Endodermal cell (in vitro differentiated cells): Measurements from ENCODE around the gene SLC46A1. TPM values are rescaled to one million over a fixed set of nuclear protein-coding genes. Genes with fewer than 3 reads are reported as not detected.

Experiments
- DNase-seq: peaks from one replicate; pipeline ENCODE4 v3.0.0-alpha.2; 2017
- H3K27ac ChIP-seq: 2 replicates; pipeline ENCODE4 v1.5.1; 2013; ENCODE audit warnings: mild to moderate bottlenecking, low read depth, low read length, moderate library complexity
- H3K27me3 ChIP-seq: 2 replicates; pipeline ENCODE4 v1.6.1; 2013; ENCODE audit warnings: mild to moderate bottlenecking, low read length, moderate library complexity; ENCODE audit not compliant: insufficient read depth, control insufficient read depth, poor library complexity, severe bottlenecking
- H3K36me3 ChIP-seq: 2 replicates; pipeline ENCODE4 v1.7.0; 2013; ENCODE audit warnings: mild to moderate bottlenecking, low read length, moderate library complexity; ENCODE audit not compliant: control insufficient read depth, insufficient read depth
- H3K4me1 ChIP-seq: one replicate; pipeline ENCODE4 v1.7.0; 2013; ENCODE audit warnings: low read length; ENCODE audit not compliant: control insufficient read depth, insufficient read depth
- H3K4me3 ChIP-seq: 2 replicates; pipeline ENCODE4 v1.5.1; 2013; ENCODE audit warnings: mild to moderate bottlenecking, low read length, moderate library complexity
- H3K9ac ChIP-seq: 2 replicates; pipeline ENCODE4 v1.6.1; 2013; ENCODE audit warnings: mild to moderate bottlenecking, low read length, moderate library complexity; ENCODE audit not compliant: poor library complexity, severe bottlenecking; ENCODE audit errors: extremely low read depth
- H3K9me3 ChIP-seq: 2 replicates; pipeline ENCODE4 v1.6.1; 2013; ENCODE audit warnings: mild to moderate bottlenecking, low read length, moderate library complexity; ENCODE audit not compliant: control insufficient read depth
- H3K27ac Mint-ChIP-seq: 2 replicates; pipeline ENCODE4 v1.8.0; 2020; ENCODE audit warnings: mixed read lengths
- H3K27me3 Mint-ChIP-seq: 2 replicates; pipeline ENCODE4 v1.8.0; 2021; ENCODE audit warnings: mild to moderate bottlenecking, mixed read lengths; ENCODE audit not compliant: insufficient read depth
- H3K36me3 Mint-ChIP-seq: 2 replicates; pipeline ENCODE4 v1.8.0; 2020; ENCODE audit warnings: low read depth, mixed read lengths
- H3K4me1 Mint-ChIP-seq: 2 replicates; pipeline ENCODE4 v1.8.0; 2020; ENCODE audit warnings: mixed read lengths
- H3K4me3 Mint-ChIP-seq: 2 replicates; pipeline ENCODE4 v1.8.0; 2020; ENCODE audit warnings: mild to moderate bottlenecking, moderate library complexity, mixed read lengths
- H3K9me3 Mint-ChIP-seq: 2 replicates; pipeline ENCODE4 v1.8.0; 2020; ENCODE audit warnings: mild to moderate bottlenecking, mixed read lengths
- WGBS, 2 experiments: methylation state at CpG; one replicate each; pipeline versions ENCODE4 v1.1.5 to v1.1.7; 2013; ENCODE audit warnings: missing lambda C conversion rate in 2 of 2, mixed read lengths in 1 of 2; ENCODE audit not compliant: insufficient coverage in 1 of 2, insufficient read length in 1 of 2; 5-methylcytosine and 5-hydroxymethylcytosine counted together
- total RNA-seq, 2 donors: library from RNA; stranded (reverse); fragmentation: NEBNext Ultra II Directional in 1 of 2; extraction: Animal tissue kit (Norgen Biotek cat#: 25700) in 1 of 2; gene quantifications; 2 replicates in 1 of 2; 3 replicates in 1 of 2; pipeline ENCODE4 v1.2.1, GENCODE V29; 2021
- TF ChIP-seq, protein P1 (sequence below): fragments of 200-600 bp; sonication (generic); conservative IDR thresholded peaks from 2 replicates; pipeline ENCODE4 v1.5.0; 2021; ENCODE audit warnings: antibody characterized with exemption, mild to moderate bottlenecking

Gene SLC46A1
- total RNA-seq, 2 donors from 2014 or later, result 6.9 to 10.9 TPM

DNA sequence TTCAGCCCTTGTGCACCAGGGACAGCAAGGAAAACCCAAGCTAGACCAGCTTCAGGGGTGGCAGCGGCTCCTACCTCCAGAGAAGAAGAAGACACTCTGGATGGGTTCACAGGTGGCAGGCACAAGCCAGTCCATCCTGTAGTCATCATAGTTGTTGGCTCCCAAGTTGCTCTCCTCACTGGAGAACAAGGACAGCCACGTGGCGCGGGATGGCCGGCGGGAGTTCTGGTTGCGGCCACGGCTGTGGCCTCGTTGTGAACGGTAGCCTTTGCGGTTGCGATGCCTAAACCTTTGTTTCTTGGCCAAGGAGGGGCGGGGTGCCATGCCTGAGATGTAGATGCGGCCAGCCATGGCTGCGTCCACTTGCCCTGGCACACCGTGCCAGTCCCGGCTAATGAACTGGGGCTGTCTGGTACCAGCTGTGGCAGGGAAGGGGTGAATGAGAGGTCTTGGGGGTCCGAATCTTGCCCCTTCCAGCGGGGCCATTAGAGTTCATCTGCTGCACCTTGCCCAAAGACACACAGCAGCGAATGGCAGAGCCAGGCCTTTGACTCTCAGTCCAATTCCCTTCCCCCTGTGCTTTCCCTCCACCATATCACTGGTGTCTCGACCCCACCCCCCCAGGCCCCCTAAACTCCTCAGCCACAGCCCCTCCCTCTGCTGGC is 38.2 kb downstream of the SLC46A1 start:
- H3K4me3 Mint-ChIP-seq, result no peak overlapping the region
- H3K36me3 Mint-ChIP-seq, result peaks cover 9% of the 10 kb centered on the region
- H3K9ac ChIP-seq, result no peak overlapping the region
- H3K27ac Mint-ChIP-seq, result no peak overlapping the region
- peaks cover 12% of the 10 kb centered on the region for H3K4me1 ChIP-seq
- no peak overlapping the region for H3K27ac ChIP-seq
- DNase-seq, result no peak
- H3K4me3 ChIP-seq, result no peak overlapping the region
- H3K4me1 Mint-ChIP-seq, result peaks cover 21% of the 10 kb centered on the region
- H3K27me3 ChIP-seq, result peaks cover 45% of the 10 kb centered on the region
- TF ChIP-seq, protein P1, sequence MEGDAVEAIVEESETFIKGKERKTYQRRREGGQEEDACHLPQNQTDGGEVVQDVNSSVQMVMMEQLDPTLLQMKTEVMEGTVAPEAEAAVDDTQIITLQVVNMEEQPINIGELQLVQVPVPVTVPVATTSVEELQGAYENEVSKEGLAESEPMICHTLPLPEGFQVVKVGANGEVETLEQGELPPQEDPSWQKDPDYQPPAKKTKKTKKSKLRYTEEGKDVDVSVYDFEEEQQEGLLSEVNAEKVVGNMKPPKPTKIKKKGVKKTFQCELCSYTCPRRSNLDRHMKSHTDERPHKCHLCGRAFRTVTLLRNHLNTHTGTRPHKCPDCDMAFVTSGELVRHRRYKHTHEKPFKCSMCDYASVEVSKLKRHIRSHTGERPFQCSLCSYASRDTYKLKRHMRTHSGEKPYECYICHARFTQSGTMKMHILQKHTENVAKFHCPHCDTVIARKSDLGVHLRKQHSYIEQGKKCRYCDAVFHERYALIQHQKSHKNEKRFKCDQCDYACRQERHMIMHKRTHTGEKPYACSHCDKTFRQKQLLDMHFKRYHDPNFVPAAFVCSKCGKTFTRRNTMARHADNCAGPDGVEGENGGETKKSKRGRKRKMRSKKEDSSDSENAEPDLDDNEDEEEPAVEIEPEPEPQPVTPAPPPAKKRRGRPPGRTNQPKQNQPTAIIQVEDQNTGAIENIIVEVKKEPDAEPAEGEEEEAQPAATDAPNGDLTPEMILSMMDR, result no peak
- H3K36me3 ChIP-seq, result no peaks in the 10 kb centered on the region
- H3K9me3 ChIP-seq, result no peaks in the 10 kb centered on the region
- WGBS, 2 experiments, result 90 to 93% methylated on average over 9 to 21 of the region's 21 CpGs
- peaks cover 20% of the 10 kb centered on the region for H3K27me3 Mint-ChIP-seq
- no peaks in the 10 kb centered on the region for H3K9me3 Mint-ChIP-seq

DNA sequence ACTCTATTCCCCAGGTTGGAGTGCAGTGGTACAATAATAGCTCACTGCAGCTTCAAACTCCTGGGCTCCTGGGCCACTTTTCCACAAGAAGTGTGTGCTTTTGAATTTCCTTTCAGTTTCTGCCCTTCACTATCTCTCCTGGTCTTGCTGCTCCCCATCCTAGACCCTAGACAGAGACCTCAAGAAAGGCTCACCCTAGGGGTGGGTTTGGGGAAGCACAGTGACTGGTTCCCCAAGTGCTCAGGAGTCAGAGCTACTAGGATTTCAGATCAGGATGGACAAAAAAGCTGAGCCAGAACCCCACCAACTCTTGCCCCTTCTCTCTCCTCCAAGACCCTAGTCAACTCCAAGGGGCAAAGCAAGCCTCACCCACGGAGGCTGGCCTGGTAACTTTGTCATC is 39.4 kb downstream of the SLC46A1 start:
- TF ChIP-seq, protein P1, result peak; percentile 38
- Histone ChIP-seq H3K4me3 (no peak overlapping the region), H3K9ac (no peak overlapping the region), H3K4me1 (peaks cover 12% of the 10 kb centered on the region), H3K36me3 (peaks cover 7% of the 10 kb centered on the region), H3K27ac (no peak overlapping the region), H3K27me3 (peaks cover 39% of the 10 kb centered on the region), H3K9me3 (no peaks in the 10 kb centered on the region)
- peaks cover 14% of the 10 kb centered on the region for H3K36me3 Mint-ChIP-seq
- H3K27ac Mint-ChIP-seq, result no peak overlapping the region
- H3K4me1 Mint-ChIP-seq, result peaks cover 21% of the 10 kb centered on the region
- H3K27me3 Mint-ChIP-seq, result peaks cover 11% of the 10 kb centered on the region
- peak; percentile 64 for DNase-seq
- 95% methylated on average over 1 of the region's 1 CpG; no CpG with 5 or more reads in 1 of the 2 experiments for WGBS, 2 experiments
- no peak overlapping the region for H3K4me3 Mint-ChIP-seq
- H3K9me3 Mint-ChIP-seq, result no peaks in the 10 kb centered on the region

DNA sequence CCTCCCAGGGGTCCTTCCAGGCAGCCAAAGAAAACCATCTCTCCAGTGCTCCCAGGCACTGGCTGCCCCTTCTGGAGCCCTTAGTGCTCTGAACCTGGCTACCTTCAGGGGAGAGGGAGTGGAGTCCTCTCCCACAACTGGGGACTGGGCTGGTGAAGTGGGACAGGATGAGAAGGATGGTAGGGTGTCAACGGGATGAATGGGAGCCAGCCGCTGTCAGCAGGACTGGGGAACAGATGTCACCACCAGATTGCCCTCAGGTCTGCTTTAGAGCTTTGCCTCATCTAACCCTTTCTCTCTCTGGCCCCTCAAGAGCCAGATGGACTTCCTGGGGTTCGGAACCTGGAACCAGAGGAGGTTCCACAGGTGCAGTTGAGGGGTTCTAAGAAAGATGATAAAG is 40.5 kb downstream of the SLC46A1 start:
- H3K27ac Mint-ChIP-seq, result no peak overlapping the region
- no peak overlapping the region for H3K4me3 Mint-ChIP-seq
- no peak overlapping the region for H3K4me3 ChIP-seq
- no peak overlapping the region for H3K27ac ChIP-seq
- H3K9ac ChIP-seq, result no peak overlapping the region
- peaks cover 7% of the 10 kb centered on the region for H3K4me1 ChIP-seq
- TF ChIP-seq, protein P1, result no peak
- peaks cover 40% of the 10 kb centered on the region for H3K27me3 ChIP-seq
- H3K4me1 Mint-ChIP-seq, result peaks cover 14% of the 10 kb centered on the region
- no peaks in the 10 kb centered on the region for H3K9me3 ChIP-seq
- WGBS, 2 experiments, result 86 to 92% methylated on average over 1 to 3 of the region's 3 CpGs
- peaks cover 18% of the 10 kb centered on the region for H3K36me3 ChIP-seq
- H3K27me3 Mint-ChIP-seq, result peaks cover 7% of the 10 kb centered on the region
- DNase-seq, result no peak
- H3K9me3 Mint-ChIP-seq, result no peaks in the 10 kb centered on the region
- H3K36me3 Mint-ChIP-seq, result peaks cover 25% of the 10 kb centered on the region
